Suprapubic skin (tissue), 4 donors: ENCODE data around the gene PGAP1. TPM values are rescaled to one million over a fixed set of nuclear protein-coding genes. Genes with fewer than 3 reads are reported as not detected.

ENCODE experiments used
- DNase-seq, 2 donors: peaks; one replicate each; pipeline ENCODE4 v3.0.0-alpha.2; 2019; ENCODE audit warnings: low spot score in 2 of 2
- H3K27ac ChIP-seq: fragments of 200-600 bp; sonication (generic); one replicate; pipeline ENCODE4 v1.5.1; 2019
- H3K27me3 ChIP-seq: fragments of 200-600 bp; sonication (generic); one replicate; pipeline ENCODE4 v1.5.1; 2019
- H3K36me3 ChIP-seq: fragments of 200-600 bp; sonication (generic); one replicate; pipeline ENCODE4 v1.5.1; 2019
- H3K4me1 ChIP-seq: fragments of 200-600 bp; sonication (generic); one replicate; pipeline ENCODE4 v1.5.1; 2019
- H3K4me3 ChIP-seq: fragments of 200-600 bp; sonication (generic); one replicate; pipeline ENCODE4 v1.5.1; 2019; ENCODE audit warnings: mild to moderate bottlenecking
- H3K9me3 ChIP-seq: fragments of 200-600 bp; sonication (generic); one replicate; pipeline ENCODE4 v1.5.1; 2019
- CTCF ChIP-seq, 2 donors: fragments of 200-600 bp in 1 of 2; fragments of 450-650 bp in 1 of 2; sonication (generic) in 1 of 2; IDR thresholded peaks; one replicate each; pipeline ENCODE4 v1.5.1; 2016 to 2019; ENCODE audit warnings: antibody characterized with exemption in 2 of 2, mild to moderate bottlenecking in 1 of 2, moderate library complexity in 1 of 2
- EP300 ChIP-seq: sonication (generic); formaldehyde crosslinking; IDR thresholded peaks from one replicate; pipeline ENCODE4 v1.6.1; 2017; ENCODE audit warnings: antibody characterized with exemption
- POLR2A ChIP-seq, 2 donors: fragments of 450-650 bp; IDR thresholded peaks; one replicate each; pipeline ENCODE4 v1.6.1; 2017; ENCODE audit warnings: antibody characterized with exemption in 2 of 2, mild to moderate bottlenecking in 2 of 2, moderate library complexity in 2 of 2
- POLR2AphosphoS5 ChIP-seq, 3 donors: sonication (generic); formaldehyde crosslinking; IDR thresholded peaks; one replicate each; pipeline ENCODE4 v1.6.1; 2017; ENCODE audit warnings: antibody characterized with exemption in 3 of 3
- WGBS: methylation state at CpG from one replicate; pipeline ENCODE4 v1.1.5; 2018; 5-methylcytosine and 5-hydroxymethylcytosine counted together
- total RNA-seq, 4 donors: library from RNA; depleted of rRNA; stranded (reverse); fragments of >200 nt; gene quantifications; one replicate each; pipeline ENCODE4 v1.1.0, GENCODE V29; 2016

The PGAP1 gene
- total RNA-seq, 4 donors from 2014 or later = 16.8 to 84.2 (median 32.2) TPM

GRCh38 chr2:196853301-196854087 lies 73.0 kb downstream of the PGAP1 start:
- Histone ChIP-seq H3K4me1 (no peaks in the 10 kb centered on the region), H3K9me3 (no peaks in the 10 kb centered on the region), H3K27me3 (no peaks in the 10 kb centered on the region), H3K4me3 (no peak overlapping the region), H3K36me3 (peaks cover 7% of the 10 kb centered on the region), H3K27ac (no peak overlapping the region)
- no peak for DNase-seq
- TF ChIP-seq POLR2A (IDR thresholded peaks at IDR 0.05) (no peak), POLR2AphosphoS5 (IDR thresholded peaks at IDR 0.05) (no peak), CTCF (IDR thresholded peaks at IDR 0.05) (no peak), EP300 (no peak)
- WGBS = 76% methylated on average over 4 of the region's 4 CpGs

GRCh38 chr2:196851088-196851487 lies 75.4 kb downstream of the PGAP1 start:
- TF ChIP-seq POLR2AphosphoS5 (IDR thresholded peaks at IDR 0.05) = no peak
- TF ChIP-seq POLR2A (IDR thresholded peaks at IDR 0.05) = no peak
- TF ChIP-seq EP300 = no peak
- no peak for TF ChIP-seq CTCF (IDR thresholded peaks at IDR 0.05)
- H3K9me3 ChIP-seq = no peaks in the 10 kb centered on the region
- no peaks in the 10 kb centered on the region for H3K27me3 ChIP-seq
- WGBS = 59% methylated on average over 1 of the region's 1 CpG
- H3K36me3 ChIP-seq = peaks cover 8% of the 10 kb centered on the region
- H3K4me3 ChIP-seq = no peak overlapping the region
- no peak overlapping the region for H3K27ac ChIP-seq
- no peaks in the 10 kb centered on the region for H3K4me1 ChIP-seq
- DNase-seq = no peak

- no peaks in the 10 kb centered on the region for H3K9me3 ChIP-seq
- TF ChIP-seq POLR2AphosphoS5 (IDR thresholded peaks at IDR 0.05) = no peak
- TF ChIP-seq EP300 = no peak
- no peak for TF ChIP-seq POLR2A (IDR thresholded peaks at IDR 0.05)
- TF ChIP-seq CTCF (IDR thresholded peaks at IDR 0.05) = no peak
- H3K4me1 ChIP-seq = no peaks in the 10 kb centered on the region
- no peak for DNase-seq
- no peak overlapping the region for H3K4me3 ChIP-seq
- H3K36me3 ChIP-seq = peaks cover 13% of the 10 kb centered on the region
- H3K27ac ChIP-seq = no peak overlapping the region
- no peaks in the 10 kb centered on the region for H3K27me3 ChIP-seq
Observed at GRCh38 chr2:196849895-196850294, 76.6 kb downstream of the PGAP1 start.

- no peak for DNase-seq
Observed at GRCh38 chr2:196846295-196846694, 80.2 kb downstream of the PGAP1 start.

More at GRCh38 chr2:196846295-196846694, 80.2 kb downstream of the PGAP1 start:
- Histone ChIP-seq H3K27me3 (no peaks in the 10 kb centered on the region), H3K4me3 (no peak overlapping the region), H3K27ac (no peak overlapping the region), H3K36me3 (peaks cover 31% of the 10 kb centered on the region), H3K4me1 (no peaks in the 10 kb centered on the region), H3K9me3 (no peaks in the 10 kb centered on the region)
- TF ChIP-seq POLR2A (IDR thresholded peaks at IDR 0.05) = no peak
- no peak for TF ChIP-seq EP300
- TF ChIP-seq CTCF (IDR thresholded peaks at IDR 0.05) = no peak
- no peak for TF ChIP-seq POLR2AphosphoS5 (IDR thresholded peaks at IDR 0.05)
